Measurements from ENCODE around the gene ENOX1. TPM values are rescaled to one million over a fixed set of nuclear protein-coding genes. Genes with fewer than 3 reads are reported as not detected.

The ENOX1 gene
- polyA plus RNA-seq, 3 donors, result 0.04 TPM; not detected in 2

DNA sequence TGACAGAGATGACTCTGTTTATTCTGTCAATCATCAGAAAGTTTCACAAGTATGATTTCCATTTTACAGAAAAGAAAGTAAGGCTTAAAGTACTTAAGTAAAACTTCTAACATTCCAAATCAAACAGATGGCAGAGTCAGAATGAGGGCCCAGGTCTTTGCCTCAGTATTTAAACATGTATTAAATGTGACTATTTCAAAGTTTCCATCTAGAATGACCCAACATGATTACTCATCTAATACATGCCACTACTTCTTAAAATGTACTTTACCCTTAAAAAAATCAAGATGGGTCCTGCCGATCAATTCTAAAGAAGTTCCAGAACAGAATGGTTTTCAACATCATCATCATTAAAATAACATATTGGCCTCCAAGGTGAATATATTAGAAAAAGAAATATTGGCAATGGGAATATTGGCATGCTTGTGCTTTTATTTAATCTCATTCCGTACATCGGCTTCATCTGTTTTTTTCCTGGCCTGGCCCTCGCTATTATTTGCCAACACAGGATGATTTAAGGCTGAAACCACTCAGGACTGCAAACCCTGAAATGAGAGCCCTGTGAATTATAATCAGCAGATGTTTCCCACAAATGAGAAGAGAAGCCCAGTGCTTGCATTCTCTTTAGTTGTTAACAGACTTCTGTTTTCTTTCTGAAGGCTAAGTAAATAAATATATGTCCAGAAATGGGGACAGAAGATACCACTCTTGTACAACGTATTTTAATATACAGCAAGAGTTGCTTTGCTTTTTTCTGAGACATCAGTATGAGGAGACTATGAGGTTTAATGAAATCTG, 423.4 kb downstream of the ENOX1 start:
- 51% methylated on average over 3 of the region's 5 CpGs for WGBS (ENCODE audit: insufficient coverage)
- H2AFZ ChIP-seq (ENCODE audit: insufficient read depth, low read depth, low read length, poor library complexity, severe bottlenecking), result no peak overlapping the region
- Mint-ChIP-seq H3K4me1 (peaks cover 29% of the 10 kb centered on the region), H3K27me3 (ENCODE audit: low read depth in 3 of 3) (peaks cover 0 to 4% (median 0%) of the 10 kb centered on the region in 3 donors), H3K27ac (no peak overlapping the region), H3K4me3 (no peak overlapping the region), H3K36me3 (no peaks in the 10 kb centered on the region), H3K9me3 (peaks cover 0 to 4% (median 0%) of the 10 kb centered on the region in 7 donors)
- no peak overlapping the region for H3K9ac ChIP-seq (ENCODE audit: insufficient read depth, low read length, poor library complexity, severe bottlenecking)
- no peak overlapping the region for H3K27ac ChIP-seq (ENCODE audit: low read depth in 1 of 2, low read length in 2 of 2)
- no peaks in the 10 kb centered on the region for H4K20me1 ChIP-seq (ENCODE audit: insufficient read depth, low read length)
- no peaks in the 10 kb centered on the region for H3K27me3 ChIP-seq (ENCODE audit: control insufficient read depth in 2 of 2, insufficient read depth in 2 of 2, low read length in 2 of 2)
- no peak overlapping the region for H3K4me3 ChIP-seq (replicated peaks in 1 of 3; ENCODE audit: low read depth in 2 of 3, low read length in 3 of 3)
- TF ChIP-seq, protein P1, sequence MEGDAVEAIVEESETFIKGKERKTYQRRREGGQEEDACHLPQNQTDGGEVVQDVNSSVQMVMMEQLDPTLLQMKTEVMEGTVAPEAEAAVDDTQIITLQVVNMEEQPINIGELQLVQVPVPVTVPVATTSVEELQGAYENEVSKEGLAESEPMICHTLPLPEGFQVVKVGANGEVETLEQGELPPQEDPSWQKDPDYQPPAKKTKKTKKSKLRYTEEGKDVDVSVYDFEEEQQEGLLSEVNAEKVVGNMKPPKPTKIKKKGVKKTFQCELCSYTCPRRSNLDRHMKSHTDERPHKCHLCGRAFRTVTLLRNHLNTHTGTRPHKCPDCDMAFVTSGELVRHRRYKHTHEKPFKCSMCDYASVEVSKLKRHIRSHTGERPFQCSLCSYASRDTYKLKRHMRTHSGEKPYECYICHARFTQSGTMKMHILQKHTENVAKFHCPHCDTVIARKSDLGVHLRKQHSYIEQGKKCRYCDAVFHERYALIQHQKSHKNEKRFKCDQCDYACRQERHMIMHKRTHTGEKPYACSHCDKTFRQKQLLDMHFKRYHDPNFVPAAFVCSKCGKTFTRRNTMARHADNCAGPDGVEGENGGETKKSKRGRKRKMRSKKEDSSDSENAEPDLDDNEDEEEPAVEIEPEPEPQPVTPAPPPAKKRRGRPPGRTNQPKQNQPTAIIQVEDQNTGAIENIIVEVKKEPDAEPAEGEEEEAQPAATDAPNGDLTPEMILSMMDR (IDR thresholded peaks at IDR 0.05), result no peak
- no peaks in the 10 kb centered on the region for H3K79me2 ChIP-seq (ENCODE audit: insufficient read depth, low read length)
- peaks cover 10 to 25% of the 10 kb centered on the region in 2 donors for H3K4me1 ChIP-seq (ENCODE audit: control insufficient read depth in 1 of 2, insufficient read depth in 2 of 2, low read length in 2 of 2)
- intact Hi-C loops (cut with micrococcal nuclease), result no loop called here
- no peak overlapping the region for H3K4me2 ChIP-seq (replicated peaks; ENCODE audit: extremely low read depth, low read length, poor library complexity, severe bottlenecking)
- no peak for DNase-seq
- no peaks in the 10 kb centered on the region for H3K36me3 ChIP-seq (replicated peaks in 1 of 2; ENCODE audit: control insufficient read depth in 1 of 2, insufficient read depth in 2 of 2, low read length in 2 of 2)
- H3K9me3 ChIP-seq (replicated peaks in 1 of 2; ENCODE audit: control insufficient read depth in 1 of 2, insufficient read depth in 1 of 2, low read length in 2 of 2), result no peaks in the 10 kb centered on the region

DNA sequence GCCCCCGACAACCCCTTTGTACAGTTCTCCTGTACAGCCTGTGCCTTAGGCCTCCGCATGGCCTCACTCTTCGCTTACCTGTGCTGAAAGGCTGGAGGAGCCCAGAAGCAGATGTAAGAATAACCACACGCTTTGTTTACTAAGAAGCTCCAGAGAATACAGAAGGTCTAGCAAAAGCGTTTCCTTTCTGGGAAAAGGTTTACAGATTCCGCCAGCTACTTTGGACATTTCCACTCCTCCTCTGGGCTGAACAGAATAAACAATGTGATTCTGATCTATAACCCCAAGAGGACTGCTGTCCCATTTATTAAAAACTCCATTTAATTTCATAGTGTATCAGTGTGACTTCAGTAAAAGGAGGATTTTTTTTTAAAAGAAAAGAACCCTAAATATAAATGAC, 424.2 kb downstream of the ENOX1 start:
- Histone ChIP-seq H3K27ac (ENCODE audit: low read depth in 1 of 2, low read length in 2 of 2) (no peak overlapping the region), H3K27me3 (ENCODE audit: control insufficient read depth in 2 of 2, insufficient read depth in 2 of 2, low read length in 2 of 2) (no peaks in the 10 kb centered on the region), H4K20me1 (ENCODE audit: insufficient read depth, low read length) (no peaks in the 10 kb centered on the region), H3K4me1 (ENCODE audit: control insufficient read depth in 1 of 2, insufficient read depth in 2 of 2, low read length in 2 of 2) (peaks cover 18 to 26% of the 10 kb centered on the region in 2 donors), H3K79me2 (ENCODE audit: insufficient read depth, low read length) (no peaks in the 10 kb centered on the region), H3K9me3 (replicated peaks in 1 of 2; ENCODE audit: control insufficient read depth in 1 of 2, insufficient read depth in 1 of 2, low read length in 2 of 2) (no peaks in the 10 kb centered on the region), H3K4me2 (replicated peaks; ENCODE audit: extremely low read depth, low read length, poor library complexity, severe bottlenecking) (no peak overlapping the region), H3K36me3 (replicated peaks in 1 of 2; ENCODE audit: control insufficient read depth in 1 of 2, insufficient read depth in 2 of 2, low read length in 2 of 2) (no peaks in the 10 kb centered on the region), H3K9ac (ENCODE audit: insufficient read depth, low read length, poor library complexity, severe bottlenecking) (no peak overlapping the region), H3K4me3 (replicated peaks in 1 of 3; ENCODE audit: low read depth in 2 of 3, low read length in 3 of 3) (no peak overlapping the region), H2AFZ (ENCODE audit: insufficient read depth, low read depth, low read length, poor library complexity, severe bottlenecking) (no peak overlapping the region)
- H3K4me3 Mint-ChIP-seq, result no peak overlapping the region
- TF ChIP-seq, protein P1 (IDR thresholded peaks at IDR 0.05), result no peak
- peaks cover 0 to 4% (median 0%) of the 10 kb centered on the region in 7 donors for H3K9me3 Mint-ChIP-seq
- no peak for DNase-seq
- WGBS (ENCODE audit: insufficient coverage), result 83% methylated on average over 3 of the region's 6 CpGs
- peaks cover 31% of the 10 kb centered on the region for H3K4me1 Mint-ChIP-seq
- intact Hi-C loops (cut with micrococcal nuclease), result no loop called here
- H3K27ac Mint-ChIP-seq, result no peak overlapping the region
- peaks cover 0 to 4% (median 0%) of the 10 kb centered on the region in 3 donors for H3K27me3 Mint-ChIP-seq (ENCODE audit: low read depth in 3 of 3)
- no peaks in the 10 kb centered on the region for H3K36me3 Mint-ChIP-seq
